ENCODE results near the gene PKHD1.

DNA sequence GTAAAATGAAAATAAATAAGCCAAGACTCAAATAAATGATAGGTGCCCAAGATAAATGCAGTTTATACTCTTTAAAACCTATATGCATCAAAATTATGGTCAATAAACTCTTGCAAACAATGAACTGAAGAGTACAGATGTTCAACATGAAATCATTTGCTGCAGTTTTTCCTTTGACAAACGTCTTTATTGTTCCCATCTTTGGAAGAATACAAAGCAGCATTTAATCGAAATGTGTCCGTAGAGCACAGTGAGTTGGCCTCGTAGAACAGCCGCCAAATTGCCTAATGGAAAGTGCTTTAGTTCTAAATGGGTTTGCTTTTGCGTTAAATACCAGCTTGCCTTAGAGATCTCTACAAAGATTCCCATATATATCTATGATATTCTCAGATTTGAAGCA is 447.4 kb downstream of the PKHD1 start:
- no peak for TF ChIP-seq POLR2A (IDR thresholded peaks at IDR 0.05)
- TF ChIP-seq, protein P1, sequence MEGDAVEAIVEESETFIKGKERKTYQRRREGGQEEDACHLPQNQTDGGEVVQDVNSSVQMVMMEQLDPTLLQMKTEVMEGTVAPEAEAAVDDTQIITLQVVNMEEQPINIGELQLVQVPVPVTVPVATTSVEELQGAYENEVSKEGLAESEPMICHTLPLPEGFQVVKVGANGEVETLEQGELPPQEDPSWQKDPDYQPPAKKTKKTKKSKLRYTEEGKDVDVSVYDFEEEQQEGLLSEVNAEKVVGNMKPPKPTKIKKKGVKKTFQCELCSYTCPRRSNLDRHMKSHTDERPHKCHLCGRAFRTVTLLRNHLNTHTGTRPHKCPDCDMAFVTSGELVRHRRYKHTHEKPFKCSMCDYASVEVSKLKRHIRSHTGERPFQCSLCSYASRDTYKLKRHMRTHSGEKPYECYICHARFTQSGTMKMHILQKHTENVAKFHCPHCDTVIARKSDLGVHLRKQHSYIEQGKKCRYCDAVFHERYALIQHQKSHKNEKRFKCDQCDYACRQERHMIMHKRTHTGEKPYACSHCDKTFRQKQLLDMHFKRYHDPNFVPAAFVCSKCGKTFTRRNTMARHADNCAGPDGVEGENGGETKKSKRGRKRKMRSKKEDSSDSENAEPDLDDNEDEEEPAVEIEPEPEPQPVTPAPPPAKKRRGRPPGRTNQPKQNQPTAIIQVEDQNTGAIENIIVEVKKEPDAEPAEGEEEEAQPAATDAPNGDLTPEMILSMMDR (IDR thresholded peaks at IDR 0.05), result no peak

Data from adrenal gland (tissue), 5 donors.